ENCODE data around the gene NTRK3. TPM values are rescaled to one million over a fixed set of nuclear protein-coding genes. Genes with fewer than 3 reads are reported as not detected.

The NTRK3 gene
- total RNA-seq, 5 donors from 2014 or later (not counting 1 experiment from before 2014, with no cell fraction given), result not detected

DNA sequence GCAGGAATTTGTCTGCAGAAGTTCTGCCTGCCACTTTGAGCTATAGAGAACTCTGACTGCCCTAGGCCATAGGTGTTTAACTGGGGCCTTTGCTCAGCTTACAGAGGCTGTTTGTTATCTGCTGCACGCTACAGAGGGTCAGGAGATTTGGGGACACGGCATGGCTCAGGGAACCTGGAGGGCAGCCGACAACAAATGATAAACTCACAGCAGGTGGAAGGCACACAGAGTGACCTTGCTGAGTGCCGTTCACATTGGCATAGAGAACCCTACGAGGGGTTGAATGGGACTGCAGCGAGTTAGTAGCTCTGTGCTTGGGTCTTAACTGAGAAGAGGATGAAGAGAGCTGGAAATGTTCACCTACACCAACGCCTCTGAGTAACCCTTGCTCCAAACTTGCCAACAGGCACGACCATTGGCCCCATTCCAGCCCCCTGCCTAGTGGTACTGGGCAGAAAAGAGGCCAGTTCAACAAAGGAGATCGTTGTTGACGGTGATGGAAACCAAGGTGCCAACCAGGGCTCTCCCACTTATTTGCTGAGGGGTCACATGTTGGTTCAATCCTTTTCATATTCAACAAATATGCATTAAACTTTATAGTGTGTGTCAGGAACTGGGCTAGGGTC, 301.1 kb downstream of the NTRK3 start:
- POLR2A ChIA-PET, result no interaction called here
- H3K36me3 Mint-ChIP-seq, result no peaks in the 10 kb centered on the region
- no peak overlapping the region for H3K27ac Mint-ChIP-seq
- H3K36me3 ChIP-seq (ENCODE audit: control insufficient read depth in 2 of 2, extremely low read depth in 1 of 2, insufficient read depth in 1 of 2, low read length in 1 of 2), result no peaks in the 10 kb centered on the region
- H3K4me3 Mint-ChIP-seq, result no peak overlapping the region
- no peaks in the 10 kb centered on the region for H3K9me3 ChIP-seq
- ATAC-seq (replicated peaks in 1 of 4), result no peak
- no peak overlapping the region for H3K4me3 ChIP-seq (ENCODE audit: control insufficient read depth in 1 of 2, extremely low read depth in 1 of 2, low read length in 1 of 2)
- no peak overlapping the region for H3K27ac ChIP-seq (ENCODE audit: low read length)
- 93% methylated on average over 3 of the region's 10 CpGs for WGBS (ENCODE audit: insufficient coverage)
- peaks cover 3 to 4% of the 10 kb centered on the region in 2 donors for H3K27me3 Mint-ChIP-seq
- H3K4me1 Mint-ChIP-seq, result no peaks in the 10 kb centered on the region
- peaks cover 0 to 4% (median 0%) of the 10 kb centered on the region in 3 donors for H3K9me3 Mint-ChIP-seq
- no peaks in the 10 kb centered on the region for H3K4me1 ChIP-seq (ENCODE audit: control insufficient read depth in 1 of 2, extremely low read depth in 1 of 2, insufficient read depth in 2 of 2, low read length in 2 of 2)
- H3K27me3 ChIP-seq (replicated peaks in 1 of 2; ENCODE audit: control insufficient read depth in 2 of 2, extremely low read depth in 1 of 2, insufficient read depth in 2 of 2, low read length in 1 of 2), result peaks cover 0 to 9% of the 10 kb centered on the region in 2 experiments
- no peak for DNase-seq
- CTCF ChIA-PET, result no interaction called here

DNA sequence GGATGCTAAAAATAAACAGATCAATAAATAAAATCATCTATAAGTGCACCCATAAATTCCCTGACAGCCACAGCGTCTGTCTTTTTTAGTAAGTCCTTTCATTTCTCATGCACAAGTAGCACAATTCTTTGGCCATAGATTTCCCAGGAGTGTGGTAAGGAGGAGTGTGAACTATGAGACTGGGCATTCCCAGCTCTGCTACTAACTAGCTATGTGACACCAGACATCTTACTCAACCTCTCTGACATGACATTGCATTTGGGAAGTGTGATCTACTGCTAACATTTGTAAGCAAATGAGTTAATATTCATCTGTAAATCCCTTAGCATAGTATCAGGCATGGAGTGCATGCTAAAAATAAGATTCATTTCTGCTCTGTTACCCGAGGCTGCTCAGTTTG, 301.7 kb downstream of the NTRK3 start:
- Histone ChIP-seq H3K9me3 (no peaks in the 10 kb centered on the region), H3K4me3 (ENCODE audit: control insufficient read depth in 1 of 2, extremely low read depth in 1 of 2, low read length in 1 of 2) (no peak overlapping the region), H3K27me3 (replicated peaks in 1 of 2; ENCODE audit: control insufficient read depth in 2 of 2, extremely low read depth in 1 of 2, insufficient read depth in 2 of 2, low read length in 1 of 2) (peaks cover 0 to 9% of the 10 kb centered on the region in 2 experiments), H3K36me3 (ENCODE audit: control insufficient read depth in 2 of 2, extremely low read depth in 1 of 2, insufficient read depth in 1 of 2, low read length in 1 of 2) (no peaks in the 10 kb centered on the region), H3K4me1 (ENCODE audit: control insufficient read depth in 1 of 2, extremely low read depth in 1 of 2, insufficient read depth in 2 of 2, low read length in 2 of 2) (no peaks in the 10 kb centered on the region), H3K27ac (ENCODE audit: low read length) (no peak overlapping the region)
- Mint-ChIP-seq H3K27ac (no peak overlapping the region), H3K9me3 (peaks cover 0 to 4% (median 0%) of the 10 kb centered on the region in 3 donors), H3K27me3 (peaks cover 3 to 4% of the 10 kb centered on the region in 2 donors), H3K36me3 (no peaks in the 10 kb centered on the region), H3K4me1 (no peaks in the 10 kb centered on the region), H3K4me3 (no peak overlapping the region)
- no peak for ATAC-seq (replicated peaks in 1 of 4)
- CTCF ChIA-PET, result no interaction called here
- no peak for DNase-seq
- POLR2A ChIA-PET, result no interaction called here
- WGBS (ENCODE audit: insufficient coverage), result 78% methylated on average over 1 of the region's 2 CpGs

DNA sequence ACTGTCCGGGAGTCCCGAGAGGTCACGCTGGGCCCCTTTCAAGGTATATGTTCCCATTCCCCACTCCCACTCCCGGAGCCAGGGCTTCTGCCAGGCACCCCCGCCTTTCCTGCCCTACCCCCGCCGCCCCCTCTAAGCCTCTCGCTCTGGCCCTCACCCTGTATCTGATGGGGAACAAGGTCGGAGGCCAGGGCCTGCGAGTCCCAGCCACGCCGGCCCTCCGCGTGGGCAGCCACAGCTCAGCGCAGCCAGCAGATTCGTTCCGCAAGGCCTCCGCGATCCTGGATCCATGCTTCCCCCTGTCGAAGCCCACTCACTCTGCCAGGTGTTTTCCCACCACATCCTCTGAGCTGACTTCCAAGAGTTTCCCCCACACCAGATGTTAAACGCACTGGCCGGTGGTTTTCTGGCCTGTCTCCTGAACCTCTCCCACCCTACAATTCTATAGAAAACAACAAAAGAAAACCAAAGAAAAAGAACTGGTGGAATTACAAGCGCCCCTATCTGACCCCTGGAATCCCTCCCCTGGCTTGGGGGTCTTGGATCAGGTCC, 303.7 kb downstream of the NTRK3 start:
- no peak for DNase-seq
- Histone ChIP-seq H3K4me1 (ENCODE audit: control insufficient read depth in 1 of 2, extremely low read depth in 1 of 2, insufficient read depth in 2 of 2, low read length in 2 of 2) (no peaks in the 10 kb centered on the region), H3K27me3 (replicated peaks in 1 of 2; ENCODE audit: control insufficient read depth in 2 of 2, extremely low read depth in 1 of 2, insufficient read depth in 2 of 2, low read length in 1 of 2) (peaks cover 0 to 2% of the 10 kb centered on the region in 2 experiments), H3K9me3 (no peaks in the 10 kb centered on the region), H3K4me3 (ENCODE audit: control insufficient read depth in 1 of 2, extremely low read depth in 1 of 2, low read length in 1 of 2) (no peak overlapping the region), H3K36me3 (ENCODE audit: control insufficient read depth in 2 of 2, extremely low read depth in 1 of 2, insufficient read depth in 1 of 2, low read length in 1 of 2) (no peaks in the 10 kb centered on the region), H3K27ac (ENCODE audit: low read length) (no peak overlapping the region)
- no peak overlapping the region for H3K4me3 Mint-ChIP-seq
- POLR2A ChIA-PET, result no interaction called here
- no peak for ATAC-seq (replicated peaks in 1 of 4)
- H3K27me3 Mint-ChIP-seq, result peaks cover 0 to 4% of the 10 kb centered on the region in 2 donors
- H3K9me3 Mint-ChIP-seq, result no peaks in the 10 kb centered on the region
- H3K27ac Mint-ChIP-seq, result no peak overlapping the region
- CTCF ChIA-PET, result no interaction called here
- 93% methylated on average over 20 of the region's 23 CpGs for WGBS (ENCODE audit: insufficient coverage)
- no peaks in the 10 kb centered on the region for H3K4me1 Mint-ChIP-seq
- no peaks in the 10 kb centered on the region for H3K36me3 Mint-ChIP-seq

DNA sequence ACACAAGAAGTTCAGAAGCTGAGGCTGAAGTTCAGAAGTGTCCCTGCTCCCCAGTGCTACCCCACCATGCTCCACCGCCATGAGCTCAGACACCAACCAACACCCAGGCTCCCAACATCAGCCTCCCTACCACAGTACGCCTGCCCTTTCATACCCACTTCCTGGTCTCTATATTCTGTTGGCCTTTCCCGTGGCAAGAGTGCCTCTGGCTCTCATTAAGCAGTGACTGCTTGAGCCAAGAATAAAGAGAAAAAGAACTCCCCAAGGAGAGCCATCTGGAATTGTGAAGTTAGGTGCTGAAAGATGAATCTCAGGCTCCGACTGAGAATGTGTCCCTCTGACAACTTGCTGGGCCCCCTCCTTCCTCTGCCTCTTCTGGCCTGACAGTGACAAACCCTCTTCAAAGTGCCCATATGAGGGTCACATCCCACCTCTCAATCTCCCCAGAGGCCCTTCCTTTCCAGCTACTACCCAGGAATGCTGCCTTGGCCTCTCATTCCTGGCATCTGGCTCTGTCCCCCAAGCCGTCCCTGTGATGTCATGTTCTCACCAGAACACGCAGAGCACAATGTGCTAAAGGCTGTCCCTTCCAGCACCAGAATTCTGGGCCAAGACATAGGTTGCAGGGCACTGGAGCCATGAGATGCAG, 306.8 kb downstream of the NTRK3 start:
- Histone ChIP-seq H3K4me1 (ENCODE audit: control insufficient read depth in 1 of 2, extremely low read depth in 1 of 2, insufficient read depth in 2 of 2, low read length in 2 of 2) (no peaks in the 10 kb centered on the region), H3K4me3 (ENCODE audit: control insufficient read depth in 1 of 2, extremely low read depth in 1 of 2, low read length in 1 of 2) (no peak overlapping the region), H3K9me3 (no peaks in the 10 kb centered on the region), H3K27ac (ENCODE audit: low read length) (no peak overlapping the region), H3K36me3 (ENCODE audit: control insufficient read depth in 2 of 2, extremely low read depth in 1 of 2, insufficient read depth in 1 of 2, low read length in 1 of 2) (no peaks in the 10 kb centered on the region), H3K27me3 (replicated peaks in 1 of 2; ENCODE audit: control insufficient read depth in 2 of 2, extremely low read depth in 1 of 2, insufficient read depth in 2 of 2, low read length in 1 of 2) (peaks cover 0 to 4% of the 10 kb centered on the region in 2 experiments)
- Mint-ChIP-seq H3K27me3 (no peaks in the 10 kb centered on the region), H3K4me1 (no peaks in the 10 kb centered on the region), H3K27ac (no peak overlapping the region), H3K36me3 (no peaks in the 10 kb centered on the region), H3K9me3 (no peaks in the 10 kb centered on the region), H3K4me3 (no peak overlapping the region)
- WGBS (ENCODE audit: insufficient coverage), result 78% methylated on average over 4 of the region's 6 CpGs
- DNase-seq, result no peak
- ChIA-PET CTCF (no interaction called here), POLR2A (no interaction called here)
- ATAC-seq (replicated peaks in 1 of 4), result no peak

DNA sequence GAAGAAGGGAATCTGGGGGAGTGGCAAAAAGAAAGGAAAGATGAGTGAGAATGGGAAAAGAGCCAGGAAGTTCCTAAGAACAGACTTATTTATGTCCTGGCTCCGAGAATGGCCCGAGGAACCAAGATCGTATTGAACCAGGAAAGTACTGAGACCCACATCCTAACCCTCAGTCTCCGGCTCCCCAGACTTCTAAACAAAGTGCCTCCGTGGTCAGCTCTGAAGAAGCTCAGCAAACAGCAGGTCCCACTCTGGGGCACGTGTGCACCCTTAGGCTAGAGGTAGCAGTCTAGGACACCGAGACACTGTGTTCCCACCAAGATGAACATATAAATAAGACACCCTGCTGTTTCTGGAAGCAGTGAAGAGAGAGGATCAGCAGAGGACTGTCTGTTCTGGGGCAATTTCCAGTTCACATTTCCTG, 307.4 kb downstream of the NTRK3 start:
- CTCF ChIA-PET, result no interaction called here
- H3K4me3 ChIP-seq (ENCODE audit: control insufficient read depth in 1 of 2, extremely low read depth in 1 of 2, low read length in 1 of 2), result no peak overlapping the region
- no peak overlapping the region for H3K4me3 Mint-ChIP-seq
- no peaks in the 10 kb centered on the region for H3K27me3 Mint-ChIP-seq
- H3K27ac ChIP-seq (ENCODE audit: low read length), result no peak overlapping the region
- H3K4me1 ChIP-seq (ENCODE audit: control insufficient read depth in 1 of 2, extremely low read depth in 1 of 2, insufficient read depth in 2 of 2, low read length in 2 of 2), result no peaks in the 10 kb centered on the region
- H3K9me3 Mint-ChIP-seq, result no peaks in the 10 kb centered on the region
- H3K27me3 ChIP-seq (replicated peaks in 1 of 2; ENCODE audit: control insufficient read depth in 2 of 2, extremely low read depth in 1 of 2, insufficient read depth in 2 of 2, low read length in 1 of 2), result peaks cover 0 to 7% of the 10 kb centered on the region in 2 experiments
- ATAC-seq (replicated peaks in 1 of 4) (no peak), DNase-seq (no peak)
- no peaks in the 10 kb centered on the region for H3K36me3 Mint-ChIP-seq
- WGBS (ENCODE audit: insufficient coverage), result 77% methylated on average over 6 of the region's 7 CpGs
- H3K4me1 Mint-ChIP-seq, result no peaks in the 10 kb centered on the region
- H3K9me3 ChIP-seq, result no peaks in the 10 kb centered on the region
- no peaks in the 10 kb centered on the region for H3K36me3 ChIP-seq (ENCODE audit: control insufficient read depth in 2 of 2, extremely low read depth in 1 of 2, insufficient read depth in 1 of 2, low read length in 1 of 2)
- POLR2A ChIA-PET, result no interaction called here
- no peak overlapping the region for H3K27ac Mint-ChIP-seq

DNA sequence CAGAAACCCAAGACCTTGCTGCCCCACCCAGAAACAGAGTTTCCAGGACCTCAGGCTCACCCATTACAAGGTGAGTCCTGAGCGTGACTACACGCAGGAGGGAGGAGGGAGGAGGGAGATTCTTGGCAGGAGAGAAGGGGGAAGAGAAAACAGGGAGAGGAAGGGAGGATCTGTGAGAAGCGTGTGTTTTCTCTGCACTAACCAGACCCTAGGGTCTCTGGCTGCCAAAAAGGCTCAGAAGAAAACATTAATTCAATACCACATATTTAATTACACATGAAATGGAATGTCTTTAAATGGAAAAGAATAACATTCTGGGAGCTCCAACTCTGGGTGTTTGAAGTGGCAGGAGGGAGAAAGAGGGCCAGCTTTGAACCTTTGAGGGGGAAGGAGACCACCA, 309.0 kb downstream of the NTRK3 start:
- Mint-ChIP-seq H3K27ac (no peak overlapping the region), H3K4me3 (no peak overlapping the region), H3K36me3 (no peaks in the 10 kb centered on the region), H3K9me3 (no peaks in the 10 kb centered on the region), H3K27me3 (no peaks in the 10 kb centered on the region), H3K4me1 (no peaks in the 10 kb centered on the region)
- H3K4me3 ChIP-seq (ENCODE audit: control insufficient read depth in 1 of 2, extremely low read depth in 1 of 2, low read length in 1 of 2), result no peak overlapping the region
- no peaks in the 10 kb centered on the region for H3K9me3 ChIP-seq
- DNase-seq (no peak), ATAC-seq (replicated peaks in 1 of 4) (no peak)
- no CpG with 5 or more reads among the region's 3 CpGs for WGBS (ENCODE audit: insufficient coverage)
- ChIA-PET CTCF (no interaction called here), POLR2A (no interaction called here)
- peaks cover 0 to 5% of the 10 kb centered on the region in 2 experiments for H3K27me3 ChIP-seq (replicated peaks in 1 of 2; ENCODE audit: control insufficient read depth in 2 of 2, extremely low read depth in 1 of 2, insufficient read depth in 2 of 2, low read length in 1 of 2)
- no peak overlapping the region for H3K27ac ChIP-seq (ENCODE audit: low read length)
- no peaks in the 10 kb centered on the region for H3K36me3 ChIP-seq (ENCODE audit: control insufficient read depth in 2 of 2, extremely low read depth in 1 of 2, insufficient read depth in 1 of 2, low read length in 1 of 2)
- H3K4me1 ChIP-seq (ENCODE audit: control insufficient read depth in 1 of 2, extremely low read depth in 1 of 2, insufficient read depth in 2 of 2, low read length in 2 of 2), result no peaks in the 10 kb centered on the region
